IMR-90 (cell line): Measurements from ENCODE around the gene GIPC3. TPM values are rescaled to one million over a fixed set of nuclear protein-coding genes. Genes with fewer than 3 reads are reported as not detected.

Experiments
- CHD1 ChIP-seq: IDR thresholded peaks from 2 replicates; pipeline ENCODE4 v1.6.1; 2012; ENCODE audit warnings: low read depth, low read length, improper control_type of control experiment
- CTCF ChIP-seq: conservative IDR thresholded peaks from 2 replicates; pipeline ENCODE4 v1.5.1; 2012; ENCODE audit warnings: mild to moderate bottlenecking, low read depth, low read length, improper control_type of control experiment
- RCOR1 ChIP-seq: IDR thresholded peaks from 2 replicates; pipeline ENCODE4 v1.6.1; 2012; ENCODE audit warnings: mild to moderate bottlenecking, low read length, improper control_type of control experiment; ENCODE audit not compliant: insufficient replicate concordance
- polyA plus RNA-seq, 3 experiments: library from polyadenylated mRNA; depleted of rRNA; stranded (reverse); fragments of >200 nt; gene quantifications; 2 replicates each; pipeline ENCODE4 v1.2.3, GENCODE V29; 2012; ENCODE audit warnings: low replicate concordance in 1 of 3
- total RNA-seq: library from RNA; depleted of rRNA; stranded (reverse); fragments of >200 nt; gene quantifications from 2 replicates; pipeline ENCODE4 v1.2.3, GENCODE V29; 2012

Gene GIPC3
- total and polyA plus RNA-seq, 2 of the 4 experiments (the other 2 are of a cell fraction) = under 0.01 to 0.36 TPM

DNA sequence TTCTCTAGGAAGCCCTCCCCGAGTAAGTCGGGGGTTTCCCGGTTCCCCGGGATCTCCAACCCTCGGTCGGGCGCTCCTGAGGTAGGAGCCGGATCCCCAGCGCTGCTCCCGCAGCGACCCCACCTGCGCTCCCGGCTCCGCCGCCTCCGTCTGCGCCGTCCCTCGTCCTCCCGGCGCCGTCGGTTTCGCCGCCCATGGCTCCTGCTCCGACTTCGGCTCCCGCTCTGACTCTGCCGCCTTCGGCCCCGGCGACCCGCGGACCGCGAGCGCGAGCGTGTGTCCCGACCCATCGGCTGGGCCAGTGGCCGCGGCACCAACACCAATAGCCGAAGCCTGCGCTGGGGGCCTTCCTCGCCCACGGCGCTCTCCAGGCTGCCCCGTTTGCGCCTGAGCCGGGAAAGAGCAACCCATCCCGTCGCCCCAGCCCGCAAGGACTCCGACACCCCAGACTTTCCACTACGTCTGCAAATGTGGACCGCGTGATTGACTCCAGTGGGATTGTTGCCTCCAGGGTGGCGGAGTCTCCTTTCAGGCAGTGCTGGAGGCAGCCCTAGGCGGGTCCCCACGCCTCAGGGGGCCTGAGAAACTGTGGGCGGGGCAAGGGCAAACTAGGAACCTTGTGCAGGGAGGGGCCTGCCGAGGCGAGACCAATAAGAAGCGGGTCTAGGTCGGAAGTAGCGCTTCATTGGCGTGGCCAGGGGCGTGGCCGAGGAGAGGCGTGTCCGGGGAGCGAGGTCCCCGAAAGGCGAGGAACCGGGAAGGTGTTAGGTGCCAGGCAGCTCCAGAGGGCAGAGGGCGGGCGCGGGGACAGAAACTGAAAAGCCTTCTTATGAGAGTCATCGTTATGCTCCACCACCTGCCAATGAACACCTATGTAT is 41.4 kb downstream of the GIPC3 start, which contains the start of gene CACTIN (continued):
- no peak for TF ChIP-seq CTCF
- no peak for TF ChIP-seq RCOR1
- no peak for TF ChIP-seq CHD1
